GM12878 (cell line): ENCODE measurements around the gene NBEA. TPM values are rescaled to one million over a fixed set of nuclear protein-coding genes. Genes with fewer than 3 reads are reported as not detected.

Experiments used
- ATAC-seq: fragments of 200-7000 bp; cut with Tn5 transposase; 3 replicates; pipeline ENCODE4 v1.9.1; 2020; ENCODE audit warnings: mild to moderate bottlenecking, moderate library complexity
- BruUV-seq: library from RNA; stranded (reverse); fragments of 400-500 nt; replicated peaks from 2 replicates; lab custom pipeline; 2021; lab: Mats Ljungman, UMichigan
- CTCF ChIA-PET: fragments of 300-600 bp; sonication (Branson Sonifier 250); formaldehyde crosslinking; extraction: SDS; loops from one replicate; lab custom pipeline; 2021; ENCODE audit warnings: inconsistent platforms; lab: Yijun Ruan, JAX
- POLR2A ChIA-PET: fragments of 350-600 bp; formaldehyde crosslinking; extraction: SDS; loops from one replicate; lab custom pipeline; 2021; ENCODE audit warnings: inconsistent platforms; lab: Charles Lee
- RAD21 ChIA-PET: fragments of 300-600 bp; sonication (Branson Sonifier 250); formaldehyde crosslinking; loops from one replicate; lab custom pipeline; 2023; ENCODE audit warnings: antibody characterized with exemption; ENCODE audit not compliant: unreplicated experiment; lab: Charles Lee
- SMC1A ChIA-PET: fragments of 300-600 bp; sonication (Branson Sonifier 250); formaldehyde crosslinking; loops from one replicate; lab custom pipeline; 2023; ENCODE audit not compliant: unreplicated experiment, uncharacterized antibody; lab: Charles Lee
- DNase-seq: peaks from one replicate; pipeline ENCODE4 v3.0.0-alpha.2; 2011; ENCODE audit warnings: low read depth, low spot score
- FAIRE-seq: peaks from 3 replicates; lab custom pipeline; 2011; peaks lifted over from hg19 to GRCh38; lab: Jason Lieb, UNC
- H2AFZ ChIP-seq: 2 replicates; pipeline ENCODE4 v1.6.0; 2011; ENCODE audit warnings: low read depth, low read length, control low read depth; ENCODE audit not compliant: control insufficient read depth
- H3K27ac ChIP-seq: 2 replicates; pipeline ENCODE4 v1.5.1; 2011; ENCODE audit warnings: control low read depth; ENCODE audit not compliant: control insufficient read depth, insufficient read depth
- H3K27me3 ChIP-seq, 2 experiments: replicated peaks in 1 of 2; 2 replicates each; pipeline versions ENCODE4 v1.6.0 to v1.6.1; 2011; ENCODE audit warnings: low read length in 1 of 2; ENCODE audit not compliant: control insufficient read depth in 2 of 2, insufficient read depth in 2 of 2
- H3K36me3 ChIP-seq, 2 experiments: 2 replicates each; pipeline ENCODE4 v1.5.1; 2011; ENCODE audit warnings: low read length in 1 of 2; ENCODE audit not compliant: control insufficient read depth in 2 of 2, insufficient read depth in 2 of 2
- H3K4me1 ChIP-seq: 2 replicates; pipeline ENCODE4 v1.6.1; 2011; ENCODE audit warnings: mild to moderate bottlenecking, low read length, moderate library complexity, mixed read lengths; ENCODE audit not compliant: control insufficient read depth, insufficient read depth
- H3K4me2 ChIP-seq: 2 replicates; pipeline ENCODE4 v1.6.0; 2011; ENCODE audit warnings: control low read depth; ENCODE audit not compliant: control insufficient read depth, insufficient read depth
- H3K4me3 ChIP-seq: fragments of 200-600 bp; sonication (generic); 2 replicates; pipeline ENCODE4 v1.5.1; 2016
- H3K79me2 ChIP-seq: 2 replicates; pipeline ENCODE4 v1.6.0; 2011; ENCODE audit warnings: low read length; ENCODE audit not compliant: control insufficient read depth, insufficient read depth
- H3K9ac ChIP-seq: 2 replicates; pipeline ENCODE4 v1.8.0; 2011; ENCODE audit warnings: low read length, control low read depth, mixed read lengths; ENCODE audit not compliant: control insufficient read depth, insufficient read depth
- H3K9me3 ChIP-seq: replicated peaks from 3 replicates; pipeline ENCODE4 v1.5.1; 2011; ENCODE audit warnings: mild to moderate bottlenecking, low read length; ENCODE audit not compliant: control insufficient read depth, insufficient read depth
- H4K20me1 ChIP-seq: 2 replicates; pipeline ENCODE4 v1.6.0; 2011; ENCODE audit not compliant: control insufficient read depth, insufficient read depth
- CEBPZ ChIP-seq: fragments of 150-350 bp; IDR thresholded peaks from 2 replicates; pipeline ENCODE4 v1.6.1; 2016; ENCODE audit warnings: low read depth, low read length
- HDAC2 ChIP-seq: fragments of 200-600 bp; sonication (generic); IDR thresholded peaks from 2 replicates; pipeline ENCODE4 v1.6.1; 2017
- JUND ChIP-seq: IDR thresholded peaks from 2 replicates; pipeline ENCODE4 v1.6.1; 2012; ENCODE audit warnings: low read depth, mild to moderate bottlenecking, low read length, improper control_type of control experiment, moderate library complexity
- KAT2A ChIP-seq: conservative IDR thresholded peaks from 2 replicates; pipeline ENCODE4 v1.6.1; 2011; ENCODE audit warnings: low read depth, low read length; ENCODE audit not compliant: control insufficient read depth
- MEF2B ChIP-seq: fragments of 450-650 bp; IDR thresholded peaks from 2 replicates; pipeline ENCODE4 v1.6.1; 2018; ENCODE audit warnings: mild to moderate bottlenecking, moderate library complexity; ENCODE audit not compliant: partially characterized antibody, poor library complexity, severe bottlenecking
- MYC ChIP-seq: IDR thresholded peaks from 2 replicates; pipeline ENCODE4 v1.6.1; 2011; ENCODE audit warnings: mild to moderate bottlenecking, low read length, moderate library complexity, inconsistent platforms; ENCODE audit not compliant: insufficient read depth, insufficient replicate concordance, insufficient read length, severe bottlenecking
- NRF1 ChIP-seq: conservative IDR thresholded peaks from 2 replicates; pipeline ENCODE4 v1.6.1; 2011; ENCODE audit warnings: mild to moderate bottlenecking, low read depth, low read length, improper control_type of control experiment
- POLR2AphosphoS2 ChIP-seq: IDR thresholded peaks from 2 replicates; pipeline ENCODE4 v1.6.1; 2011; ENCODE audit warnings: low read depth, mild to moderate bottlenecking, low read length, improper control_type of control experiment, moderate library complexity
- RFX5 ChIP-seq: IDR thresholded peaks from 2 replicates; pipeline ENCODE4 v1.6.1; 2011; ENCODE audit warnings: low read depth, low read length, improper control_type of control experiment
- SIN3A ChIP-seq: IDR thresholded peaks from 2 replicates; pipeline ENCODE4 v1.6.1; 2012; ENCODE audit warnings: low read depth, low read length, improper control_type of control experiment
- SPI1 ChIP-seq: IDR thresholded peaks from 2 replicates; pipeline ENCODE4 v1.6.1; 2011; ENCODE audit warnings: low read depth, mild to moderate bottlenecking, low read length, moderate library complexity, borderline replicate concordance; ENCODE audit not compliant: insufficient read depth
- STAT1 ChIP-seq: fragments of 450-650 bp; conservative IDR thresholded peaks from 2 replicates; pipeline ENCODE4 v1.6.1; 2014; ENCODE audit warnings: antibody characterized with exemption, mild to moderate bottlenecking
- WGBS: methylation state at CpG from one replicate; pipeline ENCODE4 v1.1.6; 2016; ENCODE audit warnings: low lambda C conversion rate; ENCODE audit not compliant: insufficient replicate concordance, insufficient coverage; ENCODE audit errors: missing lambda C conversion rate; 5-methylcytosine and 5-hydroxymethylcytosine counted together
- in situ Hi-C: fragments of 300-500 bp; cut with MboI; formaldehyde crosslinking; loops from 9 replicates; pipeline ENCODE4 v1.14.3; 2018; ENCODE audit warnings: mixed read lengths
- intact Hi-C: fragments of 100-400 bp; cut with micrococcal nuclease; formaldehyde crosslinking; loops from one replicate; pipeline ENCODE4 v1.14.2; 2022; ENCODE audit not compliant: unreplicated experiment
- polyA plus RNA-seq, 11 experiments: library from polyadenylated mRNA; depleted of rRNA in 4 of 11; unstranded in 6 of 11; stranded (reverse) in 5 of 11; fragments of >200 nt; fragmentation: Nextera tagmentation in 4 of 11; fragmentation: Illumina TruSeq in 1 of 11; extraction: Ambion mirVana in 4 of 11; extraction: Trizol in 1 of 11; gene quantifications; 1 replicate in 1 of 11; 2 replicates in 10 of 11; pipeline versions ENCODE4 v1.2.1 to v1.2.3, GENCODE V29; 2011 to 2016; ENCODE audit warnings: inconsistent platforms in 2 of 11, missing spikeins in 2 of 11, low read depth in 1 of 11
- total RNA-seq, 4 experiments: library from RNA; depleted of rRNA in 3 of 4; stranded (reverse); fragments of >200 nt in 3 of 4; fragmentation: Illumina TruSeq in 1 of 4; extraction: Trizol in 1 of 4; gene quantifications; 2 replicates each; pipeline versions ENCODE4 v1.2.1 to v1.2.3, GENCODE V29; 2013 to 2021

Gene NBEA
- total and polyA plus RNA-seq, 10 of the 15 experiments (the other 5 are each of a cell fraction or from before 2014, with no cell fraction given) = 0.23 to 3.6 (median 0.55) TPM

- TF ChIP-seq SIN3A (no peak), MYC (no peak)
- ChIA-PET RAD21 (no interaction called here), SMC1A (no interaction called here), POLR2A (no interaction called here), CTCF (interaction anchor here (1.5 kb wide), 1 partner anchor 48 kb away, joined by 3 read pairs; no protein-coding TSS in a partner anchor)
- no peaks in the 10 kb centered on the region for H3K36me3 ChIP-seq
- no peak overlapping the region for H3K4me3 ChIP-seq
- H3K4me2 ChIP-seq = no peak overlapping the region
- H3K4me1 ChIP-seq = no peaks in the 10 kb centered on the region
- no peaks in the 10 kb centered on the region; a peak in 1 of 4 replicates for H3K27me3 ChIP-seq
- H4K20me1 ChIP-seq = no peaks in the 10 kb centered on the region
- H3K27ac ChIP-seq = no peak overlapping the region
- BruUV-seq = no TSS peak
- H3K9ac ChIP-seq = no peak overlapping the region
- intact Hi-C loops = loop anchor here (2.0 to 5.0 kb wide), 2 partner anchors 67 to 89 kb away; no protein-coding TSS in a partner anchor
- DNase-seq (no peak), FAIRE-seq (no peak), ATAC-seq (no peak)
- H3K9me3 ChIP-seq = no peaks in the 10 kb centered on the region
- WGBS = 44% methylated on average over 5 of the region's 5 CpGs
- no peaks in the 10 kb centered on the region for H3K79me2 ChIP-seq
- in situ Hi-C loops = no loop called here
- H2AFZ ChIP-seq = no peak overlapping the region
Measured at GRCh38 chr13:35720290-35720689, 778.2 kb downstream of the NBEA start.

- ChIA-PET POLR2A (no interaction called here), SMC1A (no interaction called here), CTCF (interaction anchor here (0.8 to 1.6 kb wide), 3 partner anchors 11 to 48 kb away, joined by 3 to 7 read pairs (median 5); no protein-coding TSS in a partner anchor), RAD21 (no interaction called here)
- DNase-seq (no peak), ATAC-seq (peak; percentile 76), FAIRE-seq (no peak)
- in situ Hi-C loops (no loop called here), intact Hi-C loops (loop anchor here (2.0 to 5.0 kb wide), 2 partner anchors 66 to 90 kb away; no protein-coding TSS in a partner anchor)
- no peaks in the 10 kb centered on the region for H3K4me1 ChIP-seq
- no peaks in the 10 kb centered on the region for H3K79me2 ChIP-seq
- peak overlapping the region; percentile 41; the same call in 1 of the 2 replicates for H3K4me2 ChIP-seq
- H2AFZ ChIP-seq = peak overlapping the region; percentile 26; the same call in 1 of the 2 replicates
- H3K9ac ChIP-seq = no peak overlapping the region
- no peaks in the 10 kb centered on the region; a peak in 1 of 4 replicates for H3K27me3 ChIP-seq
- H3K36me3 ChIP-seq = no peaks in the 10 kb centered on the region
- no peak overlapping the region for H3K4me3 ChIP-seq
- H4K20me1 ChIP-seq = no peaks in the 10 kb centered on the region
- WGBS = 49% methylated on average over 21 of the region's 21 CpGs
- no TSS peak for BruUV-seq
- no peak overlapping the region for H3K27ac ChIP-seq
- H3K9me3 ChIP-seq = no peaks in the 10 kb centered on the region
- no peak for TF ChIP-seq POLR2AphosphoS2
- TF ChIP-seq HDAC2 = no peak
- no peak for TF ChIP-seq SPI1
- no peak for TF ChIP-seq STAT1
- TF ChIP-seq KAT2A = no peak
- TF ChIP-seq JUND = no peak
- TF ChIP-seq MEF2B = peak; percentile 92
- TF ChIP-seq CEBPZ = no peak
- TF ChIP-seq NRF1 = no peak
- no peak for TF ChIP-seq RFX5
Measured at GRCh38 chr13:35720690-35721554, 778.9 kb downstream of the NBEA start.
